ENCODE data around the gene RPP25L.

RPP25L gene

DNA sequence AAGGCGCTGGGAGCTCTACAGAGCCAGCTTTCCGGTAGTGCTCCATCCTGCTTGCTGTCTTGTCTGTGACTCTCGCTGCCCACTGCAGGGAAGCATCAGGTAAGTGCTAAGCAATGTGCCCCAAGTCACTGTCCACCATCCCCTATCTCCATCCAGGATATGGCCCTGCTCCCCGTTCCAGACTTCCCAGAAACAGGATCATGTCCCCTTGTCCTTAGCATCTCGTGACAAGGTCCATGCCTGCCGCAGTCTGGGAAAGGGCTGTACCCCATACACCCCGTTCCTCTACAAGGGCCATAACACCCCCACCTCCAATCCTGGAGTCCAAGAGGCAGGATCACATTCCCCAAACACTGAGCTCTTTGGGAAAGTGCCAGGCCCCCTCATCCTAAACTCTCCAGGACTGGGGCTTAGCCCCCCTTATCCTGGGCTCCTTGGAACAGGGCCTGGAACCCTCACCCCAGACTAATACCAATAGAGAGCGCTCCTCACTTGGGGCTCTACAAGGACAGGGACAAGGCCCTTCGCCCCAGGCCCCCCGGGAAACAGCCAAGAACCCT, 566 bp downstream of the RPP25L start:
- DNase-seq (ENCODE audit: low read depth, low spot score): no peak

DNA sequence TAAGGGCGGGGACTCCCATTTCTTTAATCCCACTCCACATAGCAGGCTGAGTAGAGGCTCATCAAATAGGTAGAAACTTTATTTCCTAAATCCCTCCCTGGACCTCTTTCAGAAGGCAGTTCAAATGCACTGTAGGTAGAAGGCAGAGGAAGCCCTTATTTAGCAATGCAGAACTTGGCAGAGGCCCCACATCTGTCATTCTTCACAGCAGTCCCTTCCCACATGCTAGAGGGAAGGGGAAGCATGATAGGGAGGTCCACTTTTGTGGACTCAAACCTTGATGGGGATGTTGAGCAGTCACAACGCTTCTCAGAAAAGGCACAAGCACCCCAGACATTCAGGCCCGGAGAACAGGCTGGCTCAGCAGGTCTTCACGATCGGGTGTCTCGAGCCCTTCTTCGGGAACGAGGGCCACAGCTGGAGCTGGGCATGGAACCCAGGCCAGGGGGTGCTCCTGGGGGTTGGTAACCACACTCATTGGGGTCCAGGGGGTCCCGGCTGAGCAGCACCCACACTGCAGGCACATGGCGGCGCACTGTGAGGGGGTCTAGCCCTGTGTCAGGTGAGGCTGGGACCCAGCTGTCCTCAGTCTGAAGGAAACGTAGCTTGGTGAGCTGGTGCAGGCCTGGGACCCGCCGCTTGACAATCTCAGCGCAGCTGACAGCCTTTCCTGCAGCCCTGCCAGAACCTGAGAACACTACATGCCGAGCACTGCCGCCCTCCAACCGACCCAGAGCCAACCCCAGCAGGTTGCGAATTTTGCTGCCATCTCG, 1.3 kb downstream of the RPP25L start:
- no peak for DNase-seq (ENCODE audit: low read depth, low spot score)

DNA sequence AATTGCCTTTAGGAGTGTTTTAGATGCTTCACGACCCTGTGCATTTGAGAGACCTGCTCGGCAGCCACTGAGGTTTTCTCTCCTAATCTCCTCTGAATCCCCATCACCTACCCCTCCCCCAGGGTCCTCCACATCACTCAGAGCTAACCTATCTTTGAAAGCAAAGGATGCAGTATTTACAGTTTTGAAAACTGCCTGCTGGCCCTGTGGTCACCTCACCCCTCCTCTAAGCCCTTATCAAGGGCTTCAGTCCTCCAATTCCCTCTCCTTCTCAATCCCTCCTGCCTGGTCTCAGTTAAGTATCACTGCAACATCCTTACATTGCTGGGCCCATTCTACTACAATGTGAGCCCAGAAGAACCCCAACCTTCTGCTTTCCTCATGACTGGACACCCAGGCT, 4.6 kb downstream of the RPP25L start:
- DNase-seq (ENCODE audit: low read depth, low spot score): no peak

DNA sequence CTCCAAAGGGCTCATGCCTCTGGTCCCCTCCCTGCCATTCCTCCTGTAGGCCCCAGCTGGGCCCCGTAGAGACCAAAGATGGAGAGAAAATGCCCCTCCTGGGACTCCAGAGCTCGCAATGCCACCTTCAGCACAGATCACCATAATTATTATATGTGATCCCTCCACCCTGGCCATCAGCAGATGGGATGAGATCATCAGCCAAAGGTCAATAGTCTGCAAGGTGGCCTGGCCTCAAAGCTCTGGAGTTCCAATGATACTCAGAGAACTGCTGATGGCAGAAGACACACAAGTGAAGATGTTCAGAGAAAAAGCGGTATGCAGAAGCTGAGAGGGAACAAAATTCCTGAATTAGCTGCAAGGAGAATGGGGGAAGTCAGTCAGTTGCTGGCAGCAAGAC, 5.0 kb downstream of the RPP25L start:
- no peak for DNase-seq (ENCODE audit: low read depth, low spot score)

DNA sequence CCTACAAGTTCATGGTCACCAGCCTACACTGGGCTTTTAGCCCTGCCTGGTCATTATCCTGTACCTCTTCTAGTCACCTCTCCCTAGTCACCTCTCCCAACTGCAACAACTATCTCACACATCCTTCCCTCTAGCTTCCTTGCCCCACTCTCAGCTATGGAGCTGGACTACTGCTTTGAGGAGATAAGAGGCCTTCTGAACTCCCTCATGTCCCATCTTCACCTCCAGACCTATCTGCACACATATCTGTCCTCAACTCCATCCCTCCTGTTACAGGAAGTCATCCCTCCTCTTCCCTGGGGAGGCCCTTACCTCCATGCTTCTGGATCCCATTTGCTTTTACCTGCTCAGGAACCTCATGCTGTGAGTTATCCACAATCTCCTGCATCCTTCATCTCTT, 5.7 kb downstream of the RPP25L start:
- DNase-seq (ENCODE audit: low read depth, low spot score): no peak

DNA sequence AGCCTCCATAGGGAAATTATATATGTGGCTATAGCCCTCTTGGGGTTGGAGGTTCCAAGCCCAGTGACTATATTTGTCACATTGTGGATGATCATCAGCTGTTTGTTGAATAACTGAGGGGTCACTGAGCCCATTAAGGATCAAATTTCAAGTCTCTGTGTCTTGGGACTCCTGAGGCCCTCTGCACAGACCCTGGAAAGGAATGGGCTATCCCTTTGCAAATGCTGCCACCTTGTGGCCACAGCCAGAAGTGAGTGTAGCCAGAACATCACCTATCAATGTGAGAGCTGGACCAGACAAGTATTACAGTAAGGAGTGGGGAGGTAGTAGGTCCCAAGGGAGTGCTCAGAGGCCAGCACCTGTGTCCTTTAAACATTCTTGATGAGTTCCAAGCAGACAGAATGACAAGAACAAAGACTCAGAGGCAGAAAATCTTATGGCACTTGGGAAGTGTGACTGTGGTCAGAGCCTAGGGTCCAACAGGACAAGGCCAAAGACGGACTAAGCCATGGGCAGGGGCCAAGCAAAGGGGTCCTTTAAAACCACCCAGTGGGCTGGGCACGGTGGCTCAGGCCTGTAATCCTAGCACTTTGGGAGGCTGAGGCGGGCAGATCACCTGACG, 8.2 kb downstream of the RPP25L start:
- peak; percentile 64 for DNase-seq (ENCODE audit: low read depth, low spot score)

DNA sequence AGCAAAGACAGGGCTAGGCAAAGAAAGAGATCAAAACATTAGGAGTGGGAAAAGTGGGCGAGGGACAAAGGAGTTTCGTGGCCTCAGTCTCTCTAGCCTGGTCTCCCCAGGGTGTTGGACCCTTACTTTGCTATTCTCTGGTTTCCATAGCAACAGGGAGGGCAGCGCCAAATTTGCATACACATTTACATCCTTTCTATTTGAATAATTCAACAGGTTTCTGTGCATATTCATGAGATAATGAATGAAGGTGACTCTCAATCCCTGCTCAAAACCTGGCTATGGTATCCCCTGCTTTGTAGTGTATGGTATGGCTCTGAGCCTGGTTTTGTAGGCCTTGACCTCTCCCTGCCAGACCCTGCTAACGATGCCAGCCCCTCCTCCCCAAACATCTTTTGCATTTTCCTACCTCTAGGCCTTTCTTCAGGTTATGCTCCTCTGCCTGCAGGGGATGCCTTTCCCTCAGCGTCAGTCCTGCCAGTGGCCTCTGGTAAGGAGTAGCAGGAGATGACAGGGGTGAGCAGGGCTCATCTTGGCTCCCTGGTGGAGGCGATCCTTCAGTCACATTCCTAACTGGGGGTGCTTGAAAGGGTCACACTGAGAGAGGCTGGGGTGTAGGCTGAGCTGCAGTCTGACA, 9.8 kb downstream of the RPP25L start:
- no peak for DNase-seq (ENCODE audit: low read depth, low spot score)

DNA sequence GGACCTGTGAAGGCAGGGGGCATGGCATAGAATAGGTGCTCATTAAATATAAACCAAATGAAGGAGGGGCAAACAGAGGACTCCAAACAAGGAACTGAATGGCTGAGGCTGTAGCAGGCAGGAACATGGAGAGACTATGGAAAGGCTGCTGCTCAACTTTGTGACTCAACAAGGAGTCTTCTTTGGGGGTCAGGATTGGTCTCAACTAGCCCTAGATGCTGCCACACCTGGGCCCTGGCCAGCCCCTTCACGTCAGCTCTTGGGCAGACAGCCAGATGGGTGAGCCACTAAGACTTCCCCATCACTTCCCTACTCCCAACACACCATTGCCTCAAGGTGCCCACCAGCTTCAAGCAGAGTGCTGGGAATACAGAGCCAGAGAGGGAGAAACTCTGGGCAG, 11.0 kb downstream of the RPP25L start:
- DNase-seq (ENCODE audit: low read depth, low spot score): no peak

DNA sequence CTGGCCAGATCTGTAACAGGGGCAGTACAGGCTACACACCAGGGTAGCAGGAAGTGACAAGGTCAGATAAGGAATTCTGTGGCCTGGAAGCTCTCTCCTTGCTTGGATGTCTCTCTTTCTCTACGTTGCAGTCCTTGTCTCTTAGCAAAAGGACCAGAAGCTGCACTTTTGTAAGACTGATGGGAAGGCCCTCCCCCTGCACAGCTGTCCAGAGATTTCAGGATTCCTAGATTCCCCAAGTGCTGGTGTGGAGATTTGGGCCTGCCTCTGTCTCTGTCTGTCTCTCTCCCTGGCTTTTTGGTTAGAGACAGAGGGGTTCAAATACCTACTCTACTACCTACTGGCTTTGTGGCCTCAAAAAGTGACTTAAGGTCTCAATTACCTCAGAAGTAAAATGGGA, 12.4 kb downstream of the RPP25L start:
- DNase-seq (ENCODE audit: low read depth, low spot score): no peak

DNA sequence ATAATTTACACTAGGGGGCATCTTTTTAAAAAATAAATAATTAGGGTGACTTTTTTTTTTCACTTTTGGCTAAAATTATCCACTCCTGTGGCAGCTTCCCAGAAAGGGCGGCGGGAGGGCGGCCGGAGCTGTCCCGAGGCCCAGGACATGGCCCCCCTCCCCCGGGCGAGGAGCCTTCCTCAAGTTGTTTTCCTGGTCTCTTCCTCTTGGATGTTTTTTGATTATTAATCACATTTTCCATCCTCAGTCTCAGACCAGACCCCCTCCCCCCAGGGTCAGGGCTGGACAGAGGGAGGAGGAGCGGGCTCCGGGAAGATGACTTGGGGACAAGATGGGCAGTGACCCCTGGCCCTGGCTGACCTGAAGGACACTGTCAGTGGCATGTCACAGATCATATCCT, 17.7 kb downstream of the RPP25L start:
- no peak for DNase-seq (ENCODE audit: low read depth, low spot score)

DNA sequence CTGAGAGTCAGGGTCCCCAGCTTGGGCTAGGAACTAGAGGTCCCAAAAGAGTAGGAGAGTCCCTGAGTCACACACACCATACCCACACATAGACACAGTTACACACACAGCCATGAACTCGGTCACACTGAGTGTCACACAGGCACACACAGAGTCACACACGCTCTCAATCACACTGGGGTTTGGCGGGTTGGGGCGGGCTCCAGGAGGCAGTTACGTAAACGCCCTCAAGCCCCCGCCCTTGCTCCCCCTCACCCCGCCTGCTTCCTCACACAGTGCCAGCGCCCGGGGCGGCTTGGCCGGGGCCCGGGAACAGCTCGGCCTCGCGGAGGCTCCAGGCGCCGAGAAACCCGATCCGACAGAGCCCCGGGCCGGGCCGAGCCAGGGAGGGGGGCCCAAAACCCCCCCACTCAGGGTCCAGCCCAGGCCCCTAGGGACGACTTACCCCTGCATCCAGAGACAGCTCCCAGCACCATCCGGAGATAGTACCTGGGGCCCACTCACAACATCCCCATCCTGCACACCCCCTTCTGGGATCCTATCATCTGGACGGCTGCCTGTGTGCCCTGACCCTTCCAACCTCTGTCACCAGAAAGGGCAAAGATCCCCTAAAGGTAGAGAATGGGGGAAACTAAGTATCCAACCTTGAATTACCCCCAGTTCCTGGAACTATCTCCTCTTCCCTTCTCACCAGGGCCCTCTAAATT, 18.8 kb downstream of the RPP25L start:
- no peak for DNase-seq (ENCODE audit: low read depth, low spot score)

DNA sequence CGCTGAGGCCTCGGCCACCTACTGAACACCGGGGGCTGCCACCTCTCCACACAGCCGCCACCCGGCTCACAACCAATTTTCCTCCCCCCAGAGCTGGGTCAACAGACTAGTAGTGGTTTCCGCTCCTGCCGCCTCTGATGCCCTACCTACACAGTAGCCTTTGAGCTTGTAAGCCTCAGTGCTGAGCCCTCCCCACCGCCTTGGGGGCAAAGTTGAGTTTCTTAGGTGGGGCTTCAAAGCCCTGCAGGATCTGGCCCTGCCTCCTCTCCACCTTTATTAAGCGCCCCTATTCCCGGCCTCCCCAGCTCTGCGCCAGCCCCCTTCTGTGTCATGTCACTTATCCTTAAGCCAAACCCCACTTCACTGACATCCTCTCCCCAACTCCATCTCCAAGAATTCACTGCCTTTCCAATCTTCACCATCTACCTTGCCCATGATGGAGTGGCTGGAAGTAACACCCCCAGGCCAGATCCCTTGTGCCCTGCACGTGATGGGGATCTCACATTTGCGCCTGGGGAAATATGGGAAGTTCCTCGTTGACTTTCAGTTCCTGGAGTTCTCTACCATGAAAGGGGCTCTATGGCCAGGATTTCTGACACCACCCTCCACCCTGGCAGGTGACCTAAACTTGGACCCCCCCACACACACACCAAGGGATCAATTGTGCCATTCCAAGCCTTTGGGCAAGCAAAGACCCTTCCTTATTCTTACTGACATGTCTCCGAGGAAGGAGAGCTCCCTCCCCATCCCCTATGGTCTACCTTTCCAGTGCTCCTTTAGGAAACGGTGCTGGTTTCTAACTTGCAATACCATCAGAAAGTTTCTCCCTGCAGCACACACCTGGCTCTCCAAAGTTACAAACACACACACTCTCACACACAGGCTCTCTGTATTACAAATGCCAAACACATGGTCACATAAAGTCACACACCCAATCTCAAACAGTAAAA, 19.7 kb downstream of the RPP25L start:
- no peak for DNase-seq (ENCODE audit: low read depth, low spot score)

DNA sequence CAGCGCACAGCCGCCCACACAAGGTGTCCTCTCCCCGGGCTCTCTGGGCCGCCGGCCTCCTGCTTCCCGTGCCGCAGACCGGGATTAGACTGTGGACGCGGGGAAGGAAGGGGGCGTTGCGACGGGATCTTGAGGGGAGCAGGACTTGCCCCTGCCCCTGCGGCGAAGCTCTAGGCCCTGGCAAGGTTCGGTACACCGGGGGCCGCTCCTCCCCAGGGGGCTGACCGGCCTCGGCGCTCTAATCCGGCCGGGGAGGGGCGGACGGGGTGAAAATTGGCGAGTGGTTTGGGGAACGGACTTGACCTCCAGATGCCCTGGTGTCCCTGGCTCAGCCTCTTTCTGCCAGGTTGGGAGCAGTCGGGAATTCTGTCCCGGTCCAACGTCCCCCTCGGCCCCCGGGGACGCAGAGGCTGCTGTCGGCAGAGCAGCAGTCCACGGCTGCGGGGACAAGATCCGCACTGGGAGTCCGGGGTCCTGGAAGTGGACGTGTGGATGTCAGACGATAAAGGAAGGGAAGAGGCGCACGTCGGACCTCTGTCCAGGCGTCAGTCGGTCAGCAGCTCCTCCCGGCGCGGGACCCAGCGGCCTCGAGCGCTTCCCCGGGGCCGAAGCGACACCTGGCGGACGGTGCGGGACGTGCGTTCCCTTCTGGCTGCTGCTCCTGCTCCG, 20.5 kb downstream of the RPP25L start:
- DNase-seq (ENCODE audit: low read depth, low spot score): peak; percentile 57

DNA sequence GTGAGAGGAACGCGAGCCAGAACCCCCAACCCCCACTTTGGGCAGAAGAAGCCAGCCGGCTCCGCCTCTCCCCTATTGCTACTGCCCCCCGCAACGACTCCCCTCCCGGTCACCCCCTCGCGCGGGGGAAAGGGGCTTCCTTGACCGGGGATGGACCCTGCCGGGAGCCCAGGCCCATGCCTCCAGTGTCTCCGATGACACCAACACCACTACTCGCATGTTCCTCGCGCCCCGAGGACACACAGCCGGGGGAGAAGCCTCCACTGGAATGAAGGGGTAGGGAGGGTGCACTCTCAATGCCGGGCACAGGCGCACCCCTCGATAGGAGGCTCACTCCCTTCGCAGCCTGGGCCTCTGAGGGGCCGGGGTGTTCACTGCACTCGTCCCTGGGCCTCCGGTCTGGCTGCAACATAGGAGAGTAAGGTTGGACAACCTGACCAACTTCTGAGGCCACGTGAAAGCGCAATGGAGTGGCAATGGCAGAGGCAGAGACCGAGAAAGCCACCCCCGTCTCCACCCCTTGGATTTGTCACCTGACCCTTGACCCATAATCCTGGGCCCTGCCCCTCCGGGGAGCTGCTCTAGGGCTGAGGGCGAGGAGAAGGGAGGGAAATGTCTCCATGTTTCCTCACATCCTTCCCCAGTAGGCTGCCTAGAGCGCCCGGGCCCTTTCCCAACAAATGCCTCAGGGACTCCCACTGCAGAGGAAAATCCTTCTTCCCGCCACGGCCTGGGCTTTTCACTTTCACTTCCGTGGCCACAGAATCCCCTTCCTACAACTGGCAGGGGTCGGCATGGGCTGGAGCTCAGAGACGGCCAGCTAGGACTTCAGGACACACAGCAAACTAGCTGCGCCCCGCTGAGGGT, 21.3 kb downstream of the RPP25L start:
- DNase-seq (ENCODE audit: low read depth, low spot score): no peak

DNA sequence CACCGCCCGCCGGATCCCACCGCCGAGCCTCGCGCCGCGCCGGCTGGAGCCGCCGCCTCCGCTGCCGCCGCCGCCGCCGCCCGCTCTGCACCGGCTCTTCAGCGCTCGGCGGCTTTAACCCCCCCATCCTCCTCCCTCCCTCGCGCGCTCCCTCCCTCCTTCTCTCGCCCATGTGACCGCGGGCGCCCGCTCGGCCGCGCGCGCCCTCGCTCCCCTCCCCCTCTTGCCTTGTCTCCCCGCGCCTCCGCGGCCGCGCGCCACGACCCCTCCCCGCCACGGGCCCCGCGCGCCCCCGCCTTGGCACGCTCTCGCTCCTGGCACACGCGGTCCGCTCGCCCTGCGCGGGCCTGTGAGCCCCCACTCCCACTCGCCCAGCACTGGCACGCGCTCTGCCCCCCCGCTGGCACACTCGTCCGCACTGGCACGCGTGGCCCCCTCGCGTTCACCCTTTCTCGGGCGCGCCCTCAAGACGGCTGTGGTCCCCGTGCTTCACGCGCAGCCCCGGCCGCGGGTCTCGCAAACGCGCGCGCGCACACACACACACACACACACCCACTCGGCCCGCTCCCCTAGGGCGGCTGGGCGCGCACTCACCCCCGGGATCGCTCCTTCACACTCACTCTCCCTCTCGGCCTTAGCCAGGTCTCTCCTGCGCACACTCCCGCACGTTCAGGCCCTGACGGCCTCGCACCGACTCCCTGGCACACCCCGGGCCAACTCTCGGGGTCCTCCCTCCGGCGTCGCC, 22.1 kb downstream of the RPP25L start, which contains the start of gene CNTFR:
Gene CNTFR, minus strand, starts transcription at position 89 of the 745 bp plus-strand sequence. CDS start 20,743 bp downstream, outside the sequence.
- no peak for DNase-seq (ENCODE audit: low read depth, low spot score)

DNA sequence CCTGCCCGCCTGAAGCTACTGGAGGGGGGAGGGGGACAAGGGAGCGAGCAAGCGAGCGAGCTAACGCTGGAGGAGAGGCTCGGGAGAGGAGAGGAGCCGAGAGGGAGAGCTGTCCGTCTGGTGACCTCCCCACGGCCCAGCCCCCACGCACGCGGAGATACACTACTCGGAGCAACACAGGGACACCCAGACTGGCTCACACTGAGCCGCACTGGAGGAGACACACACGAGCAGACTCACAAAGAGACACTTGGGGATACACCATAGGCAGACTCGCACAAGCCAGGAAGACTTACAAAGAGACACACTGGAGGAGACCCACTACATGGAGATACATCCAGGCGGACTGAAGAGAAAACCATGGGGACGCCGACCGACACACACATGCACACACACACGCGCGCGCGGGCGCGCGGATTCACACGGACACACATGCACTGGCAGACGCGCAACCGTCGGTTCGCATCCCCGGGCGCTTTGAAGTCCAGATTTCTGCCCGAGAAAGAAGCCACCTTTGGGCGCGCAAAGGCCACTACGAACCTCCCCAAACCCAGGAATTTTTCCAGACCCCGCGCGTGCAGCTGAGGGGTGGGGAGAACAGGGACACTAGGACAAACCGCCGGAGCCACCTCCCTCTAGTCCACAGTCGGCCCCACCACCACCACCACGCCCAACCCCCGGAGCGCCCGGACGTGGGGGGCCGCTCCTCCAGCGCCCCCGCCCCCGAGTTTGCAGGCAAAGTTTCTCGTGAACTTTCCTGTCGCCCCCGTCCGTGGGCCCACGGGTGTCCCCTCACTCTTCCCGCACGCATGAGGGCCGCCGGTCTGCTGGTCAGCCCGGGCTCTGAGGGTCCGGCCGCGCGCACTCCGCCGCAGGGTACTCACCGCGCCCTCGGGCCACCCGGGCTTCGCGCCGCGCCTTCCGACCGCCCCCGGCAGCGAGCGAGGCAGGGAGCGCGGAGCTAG, 22.9 kb downstream of the RPP25L start:
- DNase-seq (ENCODE audit: low read depth, low spot score): no peak

DNA sequence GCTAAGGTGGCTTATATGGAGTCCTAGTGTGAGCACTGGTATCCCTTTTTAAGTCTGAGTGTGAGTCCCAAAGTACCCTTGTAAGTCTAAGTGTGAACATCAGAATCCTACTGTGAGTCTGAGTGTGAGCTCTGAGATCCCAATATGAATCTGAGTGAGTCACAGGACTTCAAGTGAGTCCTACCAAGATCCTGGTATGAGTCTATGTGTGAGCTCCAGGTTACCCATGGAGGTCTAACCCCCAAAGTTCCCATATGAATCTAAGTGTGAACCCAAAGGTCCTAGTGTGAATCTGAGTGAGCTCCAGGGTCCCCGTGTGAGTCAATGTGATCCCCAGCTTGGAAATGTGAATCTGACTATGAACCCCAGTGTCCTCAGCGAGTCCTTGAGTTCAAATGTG, 24.6 kb downstream of the RPP25L start:
- no peak for DNase-seq (ENCODE audit: low read depth, low spot score)
